Suppressor macrophage (primary cell): ENCODE results near the gene VWC2L.
A peak's percentile ranks its signal among the peaks of the same experiment; 100 is the strongest.

ENCODE experiments used
- DNase-seq, 4 experiments: peaks; one replicate each; pipeline ENCODE4 v3.0.0-alpha.2; 2020 to 2022

Gene VWC2L

DNA sequence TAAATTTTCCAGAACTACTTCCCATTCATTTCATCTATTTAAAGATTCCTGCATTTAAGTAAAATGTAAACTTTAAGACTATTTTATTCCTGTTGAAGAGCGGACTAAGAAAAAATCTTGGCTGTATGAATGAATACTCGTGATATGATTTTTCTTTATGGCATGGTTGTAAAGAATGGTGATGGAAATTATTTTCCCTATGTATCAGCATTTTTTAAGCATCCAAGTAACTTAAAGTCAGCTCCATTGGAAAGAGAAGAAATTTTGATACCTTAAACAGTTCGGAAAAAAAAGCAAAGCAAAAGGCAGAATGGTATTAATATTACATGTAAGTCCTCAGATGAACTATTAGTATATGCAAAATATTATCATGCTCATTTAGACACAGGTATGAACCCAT is 58.9 kb downstream of the VWC2L start:
- no peak for DNase-seq

DNA sequence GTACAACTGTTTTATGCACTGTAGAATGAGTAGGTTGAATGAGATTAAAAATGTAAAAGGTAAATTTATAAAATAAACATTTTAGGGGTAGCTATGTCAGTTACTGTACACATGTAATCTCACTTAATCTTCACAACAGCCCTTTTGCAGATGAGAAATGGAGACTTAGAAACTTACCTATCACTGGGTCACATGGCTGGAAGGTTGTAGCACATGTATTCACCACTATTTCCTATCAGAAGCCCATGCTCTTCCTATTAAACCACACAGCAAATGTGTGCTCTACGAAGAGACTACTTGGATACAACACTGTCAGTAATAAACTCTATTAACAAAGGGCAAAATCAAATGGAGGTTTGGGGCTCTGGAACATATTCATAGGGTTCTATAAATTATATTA is 60.5 kb downstream of the VWC2L start:
- DNase-seq, result no peak

DNA sequence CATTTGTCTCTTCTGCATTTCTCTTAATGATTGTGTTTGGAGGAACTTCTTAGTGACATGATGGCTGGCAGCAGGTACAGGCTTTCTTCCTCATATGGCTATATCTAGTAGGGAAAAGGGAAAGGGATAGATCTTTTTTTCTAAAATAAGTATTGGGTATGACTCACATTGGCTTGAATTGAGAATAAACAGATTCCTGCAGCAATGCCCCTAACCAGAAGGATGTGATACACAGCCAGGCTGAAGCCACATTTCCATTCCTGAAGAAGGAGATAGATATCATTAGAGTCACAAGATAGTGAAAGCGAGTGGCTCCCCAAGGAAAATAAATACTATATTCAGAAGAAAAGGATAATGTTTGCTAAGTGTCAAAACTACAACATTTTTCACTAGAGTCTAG is 61.1 kb downstream of the VWC2L start:
- DNase-seq, result no peak

DNA sequence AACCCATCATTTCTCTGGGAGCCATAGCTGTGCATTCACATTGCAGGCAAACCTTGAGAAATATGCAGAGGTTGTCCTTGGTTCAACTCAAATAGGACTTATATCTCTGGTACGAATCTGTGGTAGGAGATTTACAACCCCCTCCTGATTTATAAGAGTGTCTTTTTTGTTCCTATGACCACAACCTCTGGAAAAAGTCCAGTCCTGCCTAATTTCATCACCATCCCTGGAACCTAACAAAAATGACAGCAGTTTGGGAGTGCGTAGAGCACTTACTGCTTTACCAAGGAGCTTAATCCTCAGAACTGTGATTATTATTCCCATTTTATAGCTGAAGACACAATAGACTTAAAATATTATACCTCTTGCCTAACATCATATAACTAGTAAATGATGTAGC is 66.5 kb downstream of the VWC2L start:
- DNase-seq, result no peak

DNA sequence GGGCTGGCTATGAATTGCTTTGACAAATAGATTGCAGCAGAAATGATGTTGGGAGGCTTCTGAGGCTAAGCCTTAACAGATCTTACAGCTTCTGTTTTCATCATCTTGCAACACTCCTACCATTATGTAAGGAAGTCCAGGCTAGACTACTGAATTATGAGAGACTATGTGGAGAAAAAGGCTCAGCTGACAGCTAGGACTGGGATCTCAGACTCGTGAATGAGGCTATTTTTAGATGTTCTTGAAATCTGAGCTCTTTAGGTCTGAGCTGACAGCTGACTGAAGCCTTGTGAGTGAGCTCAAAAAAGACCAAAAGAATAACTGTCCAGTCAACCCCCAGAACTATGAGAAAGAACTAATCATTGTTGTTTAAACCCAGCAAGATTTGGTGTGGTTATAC is 70.3 kb downstream of the VWC2L start:
- DNase-seq, result peak in 2 of 4 experiments; percentile 3 to 15

DNA sequence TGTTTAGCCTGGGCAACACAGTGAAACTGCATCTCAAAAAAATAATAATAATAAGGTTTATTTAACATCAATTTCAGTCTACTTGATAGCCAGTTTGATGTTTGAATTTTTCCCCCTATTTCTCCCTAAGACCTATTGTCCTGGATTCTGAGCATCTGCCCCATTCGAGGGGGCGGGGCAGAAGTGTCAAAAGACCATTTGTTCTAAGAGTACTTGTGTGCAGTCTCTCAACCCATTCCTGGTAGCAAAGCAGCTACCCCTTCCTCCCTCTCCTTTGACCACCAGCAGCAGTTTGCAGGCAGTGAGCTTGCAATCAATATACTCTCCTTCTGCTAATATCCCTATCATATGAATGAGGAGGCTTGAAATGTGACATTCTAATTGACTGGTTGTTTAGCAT is 71.9 kb downstream of the VWC2L start:
- DNase-seq, result no peak

DNA sequence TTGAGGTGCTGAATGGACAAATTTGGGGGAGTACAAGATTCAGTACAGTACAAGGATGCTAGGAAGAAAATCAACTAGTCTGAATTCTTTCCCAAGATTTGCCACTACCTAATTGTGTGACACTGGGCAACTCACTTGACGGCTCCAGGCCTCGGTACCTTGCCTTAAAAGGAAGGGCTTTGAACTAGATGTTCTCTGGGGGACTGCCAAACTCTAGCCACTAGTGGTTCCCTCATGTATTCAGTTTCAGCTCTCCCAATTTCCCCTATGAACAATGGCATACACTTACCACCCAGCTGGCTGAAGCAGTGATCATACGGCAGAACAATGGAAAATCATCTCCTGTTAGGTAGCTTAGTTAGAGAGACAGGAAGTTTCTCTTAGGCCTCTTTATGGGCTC is 73.4 kb downstream of the VWC2L start:
- DNase-seq, result no peak

DNA sequence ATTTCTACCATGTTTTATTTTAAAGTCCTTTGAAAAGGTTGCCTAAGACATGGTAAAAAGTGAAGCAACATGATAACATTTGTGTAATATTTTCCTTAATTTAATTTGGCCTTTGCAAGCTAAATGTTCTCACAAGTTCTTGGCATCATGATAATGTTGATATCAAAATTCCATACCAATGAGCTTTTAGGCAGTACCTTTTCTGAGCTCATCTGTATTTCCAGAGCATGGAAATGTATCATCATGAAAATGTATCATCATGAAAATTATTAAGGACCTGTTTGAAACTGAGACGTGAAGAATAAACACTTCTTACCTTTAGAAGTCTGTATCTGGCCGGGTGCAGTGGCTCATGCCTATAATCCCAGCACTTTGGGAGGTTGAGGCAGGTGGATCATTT is 73.8 kb downstream of the VWC2L start:
- no peak for DNase-seq

DNA sequence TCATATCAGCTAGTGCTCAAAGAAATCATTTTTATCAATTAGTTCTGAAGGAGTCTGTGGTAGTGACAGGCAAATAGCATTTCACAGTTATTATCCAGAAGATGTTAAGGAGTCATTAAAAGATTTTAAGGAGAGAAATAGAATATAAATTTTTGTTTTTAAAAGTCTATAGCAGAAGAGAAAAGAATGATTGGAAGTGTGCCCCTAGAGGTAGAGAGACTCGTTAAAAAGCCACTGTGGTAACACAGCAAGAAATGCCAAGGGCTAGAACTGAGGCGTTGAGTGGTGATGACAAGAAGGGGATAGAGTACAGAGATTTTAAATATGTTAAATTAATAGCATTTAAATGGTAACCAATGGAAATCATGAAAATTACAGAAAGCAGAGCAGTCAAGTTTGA is 78.3 kb downstream of the VWC2L start:
- DNase-seq, result no peak

DNA sequence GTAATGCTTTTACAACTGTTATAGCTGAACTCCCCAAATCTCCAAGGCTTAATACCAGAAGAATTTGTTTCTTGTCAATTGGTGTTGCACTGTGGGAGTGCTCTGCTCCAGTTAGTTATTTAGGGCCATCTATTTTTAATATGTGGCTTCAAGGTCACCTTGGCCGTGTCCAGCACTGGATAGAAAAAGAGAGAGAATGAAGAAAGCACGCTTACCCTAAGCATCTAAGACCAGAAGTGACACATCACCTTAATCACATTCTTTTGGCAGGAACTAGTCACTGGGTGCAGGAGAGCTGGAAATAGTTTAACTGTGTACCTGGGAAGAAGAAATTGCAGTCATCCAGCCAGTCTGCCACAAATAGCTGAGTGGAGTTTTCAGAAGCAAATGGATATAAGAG is 78.8 kb downstream of the VWC2L start:
- DNase-seq, result no peak

DNA sequence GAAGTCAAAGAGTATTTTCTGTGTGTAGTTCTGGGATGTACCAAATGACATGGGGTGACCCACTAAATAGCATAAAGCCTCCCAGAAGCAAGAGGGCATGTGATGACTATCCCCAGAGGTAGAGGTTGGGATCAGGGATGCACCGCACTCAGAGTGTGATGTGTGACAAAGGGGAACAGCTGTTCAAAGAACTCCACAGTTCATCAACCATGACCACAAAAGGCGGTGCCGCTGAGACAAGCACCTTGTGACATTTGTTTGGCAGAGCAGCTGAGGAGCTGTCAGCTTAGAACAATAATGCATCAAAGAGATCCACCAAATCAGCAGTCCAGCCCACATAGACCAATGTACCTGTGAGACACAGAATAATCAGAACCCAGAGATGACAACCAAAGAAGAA is 81.3 kb downstream of the VWC2L start:
- DNase-seq, result no peak

DNA sequence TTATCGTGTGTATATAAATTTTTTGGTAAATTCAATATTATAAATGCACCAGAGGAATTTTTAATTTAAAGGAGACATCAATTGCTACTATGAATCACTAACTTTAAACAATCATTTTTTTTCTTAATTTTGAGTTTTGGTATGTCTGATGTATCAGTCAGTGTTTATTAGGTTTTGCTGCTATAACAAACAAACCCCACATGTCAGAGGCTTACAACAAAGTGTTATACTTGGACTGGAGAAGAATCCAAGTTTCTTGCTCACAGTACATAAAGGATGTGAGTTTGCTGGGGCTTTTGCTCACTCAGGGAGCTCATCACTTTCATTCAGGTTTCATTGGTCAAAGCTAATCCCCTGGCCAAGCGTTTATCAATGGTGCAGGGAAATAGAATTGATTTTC is 81.8 kb downstream of the VWC2L start:
- no peak for DNase-seq

DNA sequence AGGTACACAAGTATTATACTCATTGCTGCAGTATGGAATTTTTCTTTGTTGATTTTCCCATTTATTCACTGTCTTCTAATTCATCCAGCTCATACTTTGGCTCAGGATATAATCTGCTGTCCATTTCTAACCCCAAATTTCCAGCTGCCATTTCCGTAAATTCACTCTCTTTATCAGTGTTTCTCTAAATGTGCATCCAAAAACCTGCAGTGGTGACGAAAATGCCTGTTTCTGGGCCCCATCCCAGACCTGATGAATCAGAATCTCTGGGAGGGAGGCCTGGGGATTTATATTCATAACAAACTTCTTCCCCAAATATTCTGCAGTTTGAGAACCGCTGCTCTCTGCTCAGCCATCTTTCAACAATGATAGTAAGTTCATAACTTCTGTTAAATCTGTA is 86.6 kb downstream of the VWC2L start:
- no peak for DNase-seq

DNA sequence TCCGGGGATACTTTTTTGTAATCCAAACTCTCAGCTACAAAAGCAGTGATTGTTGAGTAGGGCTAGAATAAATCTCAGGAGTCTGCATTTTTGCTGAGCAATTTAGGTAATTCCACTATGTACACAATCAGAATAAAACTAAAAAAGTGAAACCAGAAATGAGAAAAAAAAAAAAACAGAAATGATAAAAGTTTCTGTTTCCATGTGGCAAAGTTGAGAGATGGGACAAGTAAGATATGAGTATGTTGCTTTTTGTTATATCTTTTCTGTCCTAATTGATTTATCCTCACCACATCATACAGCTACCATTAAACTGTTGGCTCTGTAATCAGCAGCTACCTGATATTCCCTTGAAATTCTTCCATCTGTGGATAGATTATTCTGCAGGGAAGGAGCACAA is 92.7 kb downstream of the VWC2L start:
- DNase-seq, result no peak

DNA sequence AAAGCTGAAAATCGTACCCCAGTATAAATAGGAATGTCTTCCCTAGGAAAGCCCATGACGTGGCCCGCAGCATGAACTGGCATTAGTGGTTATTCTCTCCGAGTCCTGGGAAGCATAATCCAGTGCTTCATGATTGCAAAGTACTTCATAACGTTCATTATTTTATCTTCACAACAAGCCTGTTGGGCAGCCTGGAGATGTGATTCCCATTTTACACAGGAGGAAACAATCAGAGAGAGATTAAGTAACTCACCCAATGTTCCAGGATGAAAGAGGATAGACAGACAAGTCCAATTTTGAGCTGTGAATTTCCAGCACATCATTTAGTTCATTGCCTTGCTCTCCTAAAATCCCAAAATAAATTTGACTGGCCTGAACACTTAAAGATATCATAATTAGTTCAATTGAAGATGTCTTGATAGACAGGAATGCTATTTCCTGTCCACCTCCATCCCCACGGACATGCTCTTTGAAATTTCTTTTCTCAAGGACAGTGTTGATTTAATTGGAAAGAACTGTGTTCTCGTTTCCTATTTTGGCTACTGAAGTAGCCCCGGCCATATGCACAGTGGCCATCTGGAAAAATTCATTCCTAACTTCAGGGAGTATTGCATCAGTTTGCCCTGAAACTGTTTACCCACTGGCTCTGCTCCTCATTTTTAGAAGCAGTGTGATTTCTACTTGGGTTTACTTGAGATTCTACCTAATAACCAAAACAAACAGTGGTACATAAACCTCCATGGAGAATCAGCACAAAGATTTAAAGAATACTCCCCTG is 93.9 kb downstream of the VWC2L start:
- DNase-seq, result no peak

DNA sequence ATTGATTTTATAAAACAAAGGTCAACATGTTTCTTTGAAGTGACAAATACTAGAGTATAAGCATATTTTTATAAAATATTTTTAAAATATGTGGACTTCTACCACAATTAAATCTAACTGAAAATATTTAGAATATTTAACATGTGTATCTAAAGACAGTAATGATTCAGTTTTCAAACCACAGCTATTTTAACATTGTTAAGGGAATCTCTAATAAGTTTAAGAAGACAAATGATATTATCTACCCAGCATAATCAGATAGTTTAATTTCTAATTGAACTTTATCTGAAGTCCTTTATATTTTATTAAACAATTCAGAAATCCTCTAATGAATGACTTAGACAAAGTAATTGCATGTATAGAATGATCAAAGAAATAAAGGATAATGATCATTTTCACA is 96.2 kb downstream of the VWC2L start:
- no peak for DNase-seq

DNA sequence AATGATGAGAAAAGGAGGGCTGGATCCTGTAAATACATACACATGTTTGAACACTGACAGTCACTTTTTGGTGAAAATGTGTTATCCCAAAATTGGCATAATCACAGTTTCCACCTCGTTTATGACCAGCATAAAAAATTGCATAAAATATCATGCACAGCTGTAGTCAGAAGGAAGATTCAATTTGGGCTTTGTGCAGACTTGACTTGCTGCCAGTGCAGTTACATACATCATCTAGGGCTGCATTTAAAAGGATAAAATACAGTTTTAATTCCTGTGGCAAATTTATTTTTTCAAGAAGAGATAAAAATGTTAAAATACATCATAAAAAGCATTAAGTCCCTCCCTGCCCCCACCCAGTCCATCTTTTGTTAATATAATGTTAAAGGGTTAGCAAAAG is 103.8 kb downstream of the VWC2L start:
- DNase-seq, result no peak

DNA sequence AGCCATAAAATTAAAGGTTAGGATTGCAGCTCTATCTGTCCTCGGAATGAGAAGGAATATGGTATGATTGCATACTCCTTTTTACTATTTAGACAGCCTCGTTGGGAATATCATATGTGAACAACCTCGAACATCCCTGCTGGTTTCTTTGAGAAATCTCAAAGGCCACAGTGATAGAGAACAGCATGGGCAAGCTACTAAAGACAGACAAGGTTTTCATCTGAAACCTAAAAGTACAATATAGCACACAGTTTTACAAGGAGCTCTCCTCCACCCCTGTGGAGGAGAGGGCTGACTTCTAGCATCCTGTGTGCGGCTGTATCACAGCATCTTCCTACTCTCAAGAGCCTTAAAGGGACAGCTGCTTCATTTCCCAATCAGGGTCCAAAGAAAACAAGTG is 104.3 kb downstream of the VWC2L start:
- DNase-seq, result no peak

DNA sequence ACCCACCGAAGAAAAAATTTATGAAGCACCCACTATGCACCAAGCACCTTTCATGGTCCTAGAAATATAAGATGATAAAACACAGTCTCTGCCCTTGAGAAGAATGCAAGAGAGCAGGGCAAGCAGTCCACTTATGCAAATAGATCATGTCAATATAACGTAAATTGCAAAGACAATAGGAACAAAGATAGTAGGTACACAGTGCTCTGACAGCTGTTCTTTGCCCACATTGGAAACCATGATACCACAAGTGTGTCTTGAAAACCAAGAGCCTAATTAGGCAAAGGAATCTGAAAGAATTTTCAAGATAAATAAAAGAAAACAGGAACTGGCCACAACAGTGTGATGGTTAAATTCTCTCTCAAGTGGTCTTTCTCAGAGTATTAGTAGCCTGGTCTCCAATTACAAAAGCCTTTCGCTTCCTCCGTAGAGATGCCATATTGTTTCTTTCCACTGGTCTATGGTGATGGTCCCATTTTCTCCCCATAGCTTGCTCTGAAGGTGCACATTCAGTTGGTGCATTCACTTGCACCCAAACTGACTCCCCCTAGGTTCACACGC is 108.5 kb downstream of the VWC2L start:
- DNase-seq, result no peak

DNA sequence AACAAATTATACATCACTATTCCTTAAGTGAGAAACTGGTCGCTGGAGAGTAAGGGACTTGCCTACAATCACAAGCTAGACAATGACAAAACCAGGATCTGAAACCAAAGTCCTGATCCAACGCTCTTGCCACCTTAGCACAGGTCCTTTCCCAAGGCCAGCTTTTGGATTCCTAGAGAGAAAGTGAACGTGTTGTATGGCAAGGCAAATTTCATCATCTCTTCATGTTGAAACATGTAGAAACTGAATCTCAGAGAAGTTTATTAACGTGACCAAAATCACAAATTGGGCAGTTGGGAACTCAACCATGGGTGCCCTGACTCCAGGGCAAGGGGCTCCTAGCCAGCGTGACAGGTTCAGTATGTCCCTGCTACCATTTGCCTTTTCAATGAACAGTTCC is 118.2 kb downstream of the VWC2L start:
- no peak for DNase-seq

DNA sequence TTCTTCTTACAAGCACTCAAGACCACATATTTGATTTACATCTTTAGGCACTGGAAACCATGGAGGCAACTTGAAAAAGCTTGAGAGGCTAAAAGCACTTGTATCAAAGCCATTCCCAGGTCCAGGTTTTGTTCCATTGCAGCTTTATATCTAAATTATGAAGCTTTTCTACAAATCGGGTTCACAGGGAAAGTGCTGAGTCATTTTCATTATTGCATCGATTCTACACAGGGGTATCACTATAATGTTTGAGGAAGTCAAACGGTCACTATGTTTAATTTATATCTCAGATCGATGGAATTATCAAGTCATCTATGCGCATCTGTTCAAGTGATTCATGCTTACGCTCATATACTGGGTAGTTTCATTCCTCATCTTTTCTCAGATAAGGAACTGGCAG is 118.7 kb downstream of the VWC2L start:
- no peak for DNase-seq

DNA sequence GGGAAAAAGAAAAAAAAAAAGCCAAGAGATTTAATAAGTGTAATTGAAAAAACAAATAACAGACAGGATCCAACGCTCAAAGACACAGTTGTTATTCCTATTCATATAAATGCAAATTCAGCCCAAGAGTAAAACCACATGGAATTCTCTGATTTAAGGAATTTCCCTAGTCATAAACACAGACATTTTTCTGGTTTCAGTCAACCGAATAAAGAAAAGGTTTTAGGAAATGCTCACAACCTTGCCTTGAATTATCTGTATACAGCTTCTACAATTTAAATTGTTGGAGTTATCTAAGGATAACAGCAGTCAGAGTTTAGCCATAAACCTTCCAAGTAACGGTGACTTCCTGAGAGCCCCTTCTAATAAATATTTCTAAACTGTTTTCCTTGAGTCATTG is 122.7 kb downstream of the VWC2L start:
- DNase-seq, result no peak

DNA sequence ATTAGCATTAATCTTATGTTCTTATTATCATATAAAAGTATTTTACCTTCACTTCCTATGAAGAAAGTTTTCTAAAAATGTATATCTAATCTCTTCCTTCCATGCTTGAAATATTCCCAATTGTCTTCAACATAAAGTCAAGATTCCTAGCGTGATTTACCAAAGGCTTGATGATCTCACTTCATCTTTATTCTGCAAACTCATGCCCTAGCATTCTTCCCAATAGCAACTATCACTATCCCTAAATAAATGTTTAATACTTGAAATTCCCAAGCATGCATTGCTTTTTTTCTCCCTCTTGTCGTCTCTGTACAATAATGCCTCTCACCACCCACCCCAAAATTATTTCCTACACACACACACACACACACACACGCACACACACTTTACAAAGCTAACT is 125.8 kb downstream of the VWC2L start:
- DNase-seq, result no peak

DNA sequence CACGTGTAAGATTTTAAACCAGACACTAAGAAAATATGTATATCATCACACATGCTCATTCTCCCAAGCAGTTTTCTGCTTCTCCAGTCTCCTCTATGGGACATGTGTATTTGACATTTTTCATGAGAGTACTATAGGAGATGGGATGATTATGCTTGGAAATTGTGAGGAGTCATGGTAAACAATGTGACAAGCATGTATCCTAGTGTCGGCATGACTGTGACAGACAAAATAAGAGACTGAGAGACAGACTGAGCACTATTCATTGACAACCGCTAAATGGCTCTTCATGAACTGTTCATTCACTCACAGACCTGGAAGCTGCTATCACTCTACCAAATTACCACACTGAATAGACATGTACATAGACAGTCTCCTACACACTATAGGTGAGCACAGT is 127.1 kb downstream of the VWC2L start:
- DNase-seq, result no peak

DNA sequence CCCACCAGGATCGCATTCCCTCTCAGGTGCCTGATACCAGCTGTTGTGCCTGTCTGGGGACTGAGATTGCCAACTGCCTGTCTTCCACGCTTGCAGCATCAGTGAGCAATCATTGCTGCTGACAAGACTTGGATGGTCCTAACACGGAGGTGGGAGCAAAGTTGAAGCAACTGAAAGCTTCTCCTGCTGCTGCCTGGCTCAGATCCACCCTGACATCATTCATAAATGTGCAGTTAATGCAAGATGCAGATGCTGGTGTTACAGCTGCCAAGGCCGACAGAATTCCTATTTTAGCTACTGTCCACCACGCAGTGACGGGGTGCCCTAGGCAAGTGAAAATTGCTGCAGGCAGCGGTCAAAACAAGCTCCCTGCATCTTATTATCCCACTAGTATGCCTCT is 131.4 kb downstream of the VWC2L start:
- no peak for DNase-seq
